Measurements from ENCODE around the gene LIN37. TPM values are rescaled to one million over a fixed set of nuclear protein-coding genes. Genes with fewer than 3 reads are reported as not detected.
"Not testable (repeated sequence)": the region's sequence is repeated elsewhere in the genome, so short reads cannot be mapped to it uniquely, and the experiment has no call there.

Gene LIN37
- total RNA-seq, 2 experiments from 2014 or later, result 18.3 to 22.4 TPM

- Mint-ChIP-seq H3K9me3 (no peaks in the 10 kb centered on the region), H3K27me3 (peaks cover 5% of the 10 kb centered on the region), H3K36me3 (no peaks in the 10 kb centered on the region), H3K27ac (no peak overlapping the region), H3K4me1 (no peaks in the 10 kb centered on the region), H3K4me3 (no peak overlapping the region)
- POLR2A ChIA-PET, result no interaction called here
- DNase-seq (no peak), ATAC-seq (ENCODE audit: low read depth) (peak; percentile 11)
These were observed 41.9 kb downstream of the LIN37 start for GRCh38 chr19:35789978-35790944.

DNA sequence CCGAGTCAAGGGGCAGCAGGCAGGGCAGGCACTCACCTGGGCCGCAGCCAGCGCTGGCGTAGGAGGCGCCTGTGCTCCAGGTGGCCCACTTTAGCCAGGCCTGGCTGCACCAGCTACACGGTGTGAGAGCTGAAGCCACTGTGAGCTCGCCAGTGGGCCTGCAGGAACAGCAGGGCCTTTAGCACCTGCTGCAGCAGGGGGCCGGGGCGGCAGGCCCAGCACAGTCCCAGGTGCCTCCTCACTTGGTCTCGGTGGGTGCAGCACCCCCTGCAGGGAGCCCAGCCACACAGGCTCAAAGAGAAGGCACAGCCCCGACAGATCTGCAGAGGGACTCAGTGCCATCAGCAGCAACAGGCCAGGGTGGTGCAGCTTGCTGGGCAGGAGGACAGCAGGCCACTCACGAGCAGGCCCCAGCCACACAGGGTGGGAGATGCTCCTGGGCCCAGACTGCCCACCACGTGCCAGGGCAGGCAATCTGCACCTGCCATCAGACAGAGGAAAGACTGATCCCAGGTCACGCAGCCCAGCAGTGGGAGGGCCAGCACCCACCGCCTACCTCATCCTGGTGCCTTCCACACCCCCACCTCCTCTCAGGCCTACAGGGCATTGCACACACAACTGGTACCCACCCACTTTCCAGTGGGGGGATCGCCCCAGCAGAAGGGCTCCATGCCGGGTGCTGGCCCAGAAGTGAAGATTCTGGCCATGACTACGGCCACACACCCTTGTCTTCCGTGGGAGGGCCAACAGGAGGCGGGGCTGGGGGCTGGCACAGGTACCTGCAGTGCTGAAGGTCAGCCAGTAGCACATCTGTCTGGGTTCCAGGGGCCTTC is 42.8 kb downstream of the LIN37 start:
- Mint-ChIP-seq H3K9me3 (no peaks in the 10 kb centered on the region), H3K27me3 (peaks cover 10% of the 10 kb centered on the region), H3K4me1 (no peaks in the 10 kb centered on the region), H3K36me3 (no peaks in the 10 kb centered on the region), H3K27ac (no peak overlapping the region), H3K4me3 (no peak overlapping the region)
- DNase-seq (no peak), ATAC-seq (ENCODE audit: low read depth) (peak; percentile 40)
- POLR2A ChIA-PET, result no interaction called here

DNA sequence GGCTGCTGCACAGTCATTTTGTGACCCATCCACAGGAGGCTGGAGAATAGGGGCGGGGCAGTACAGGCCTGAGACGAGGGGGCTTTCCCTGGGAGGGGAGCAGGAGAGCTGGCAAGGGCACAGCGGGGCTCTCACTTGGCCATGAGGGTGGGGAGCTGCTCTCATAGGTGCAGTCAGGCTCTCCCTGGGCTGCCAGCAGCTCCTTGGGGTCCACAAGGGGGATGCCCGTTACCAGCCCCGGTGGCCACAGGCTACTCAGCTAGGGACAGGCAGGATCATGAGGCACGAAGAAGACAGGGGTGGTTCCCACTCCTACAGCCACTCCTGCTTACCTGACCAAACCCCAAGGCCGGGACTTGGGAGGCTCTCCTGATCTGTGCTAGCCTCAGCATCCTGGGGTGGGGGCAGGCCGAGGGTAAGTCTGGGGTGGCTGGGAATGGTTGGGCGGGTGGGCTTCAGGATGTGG is 43.5 kb downstream of the LIN37 start:
- DNase-seq (no peak), ATAC-seq (ENCODE audit: low read depth) (no peak)
- no peak overlapping the region for H3K27ac Mint-ChIP-seq
- H3K4me1 Mint-ChIP-seq, result peaks cover under 1% of the 10 kb centered on the region
- POLR2A ChIA-PET, result no interaction called here
- H3K27me3 Mint-ChIP-seq, result peaks cover 16% of the 10 kb centered on the region
- H3K4me3 Mint-ChIP-seq, result no peak overlapping the region
- H3K9me3 Mint-ChIP-seq, result no peaks in the 10 kb centered on the region
- H3K36me3 Mint-ChIP-seq, result no peaks in the 10 kb centered on the region

DNA sequence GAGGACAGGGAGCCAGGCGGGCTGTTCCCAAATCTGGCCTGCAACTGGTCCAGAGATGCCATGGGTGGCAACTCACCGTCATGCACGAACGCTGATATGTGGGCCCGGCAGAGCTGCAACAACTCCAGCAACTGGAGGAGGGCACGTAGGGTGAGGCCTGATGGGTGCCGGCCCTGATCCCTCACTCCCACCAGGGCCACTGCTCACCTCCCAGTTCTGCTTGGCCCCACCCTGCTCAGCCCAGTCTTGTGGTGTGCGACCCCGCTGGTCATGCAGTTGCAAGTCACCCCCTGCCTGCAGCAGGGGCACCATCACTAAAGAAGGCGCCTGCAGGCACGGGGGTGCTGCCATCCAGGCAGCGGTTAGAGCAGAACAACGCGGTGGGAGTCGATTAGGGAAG is 43.9 kb downstream of the LIN37 start:
- ATAC-seq (ENCODE audit: low read depth) (no peak), DNase-seq (no peak)
- Mint-ChIP-seq H3K4me1 (peaks cover 5% of the 10 kb centered on the region), H3K9me3 (no peaks in the 10 kb centered on the region), H3K27ac (no peak overlapping the region), H3K27me3 (peaks cover 21% of the 10 kb centered on the region), H3K4me3 (no peak overlapping the region), H3K36me3 (no peaks in the 10 kb centered on the region)
- POLR2A ChIA-PET, result no interaction called here

GRCh38 chr19:35792888-35793287 is 44.5 kb downstream of the LIN37 start:
- ATAC-seq (ENCODE audit: low read depth) (no peak), DNase-seq (no peak)
- Mint-ChIP-seq H3K36me3 (no peaks in the 10 kb centered on the region), H3K27me3 (peaks cover 26% of the 10 kb centered on the region), H3K4me3 (no peak overlapping the region), H3K9me3 (no peaks in the 10 kb centered on the region), H3K4me1 (peaks cover 6% of the 10 kb centered on the region), H3K27ac (no peak overlapping the region)
- POLR2A ChIA-PET, result no interaction called here

GRCh38 chr19:35793381-35794165 is 45.2 kb downstream of the LIN37 start:
- Mint-ChIP-seq H3K27ac (no peak overlapping the region), H3K4me1 (peaks cover 6% of the 10 kb centered on the region), H3K4me3 (no peak overlapping the region), H3K27me3 (peaks cover 33% of the 10 kb centered on the region), H3K36me3 (no peaks in the 10 kb centered on the region), H3K9me3 (no peaks in the 10 kb centered on the region)
- ATAC-seq (ENCODE audit: low read depth) (no peak), DNase-seq (no peak)
- POLR2A ChIA-PET, result no interaction called here

DNA sequence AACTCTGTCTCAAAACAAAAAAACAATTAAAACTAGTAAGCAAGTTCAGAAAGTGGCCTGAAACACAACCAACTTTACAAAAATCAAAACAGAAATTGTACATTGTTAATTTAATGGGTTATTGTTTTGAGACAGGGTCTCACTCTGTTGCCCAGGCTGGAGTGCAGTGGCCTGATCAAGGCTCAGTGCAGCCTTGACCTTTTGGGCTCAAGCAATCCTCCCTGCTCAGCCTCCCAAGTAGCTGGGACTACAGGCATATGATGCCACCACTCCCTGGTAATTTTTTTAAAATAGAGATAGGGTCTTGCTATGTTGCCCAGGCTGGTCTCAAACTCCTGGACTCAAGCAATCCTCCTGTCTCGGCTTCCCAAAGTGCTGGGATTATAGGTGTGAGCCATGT is 47.2 kb downstream of the LIN37 start:
- peaks cover 40% of the 10 kb centered on the region for H3K27me3 Mint-ChIP-seq
- H3K27ac Mint-ChIP-seq; H3K36me3 Mint-ChIP-seq; POLR2A ChIA-PET; DNase-seq; H3K9me3 Mint-ChIP-seq; ATAC-seq (ENCODE audit: low read depth); H3K4me3 Mint-ChIP-seq; H3K4me1 Mint-ChIP-seq: not testable (repeated sequence)

GRCh38 chr19:35796645-35797542 is 48.5 kb downstream of the LIN37 start:
- no peak overlapping the region for H3K4me3 Mint-ChIP-seq
- POLR2A ChIA-PET, result no interaction called here
- no peak for ATAC-seq (ENCODE audit: low read depth)
- H3K36me3 Mint-ChIP-seq, result no peaks in the 10 kb centered on the region
- peaks cover 40% of the 10 kb centered on the region for H3K27me3 Mint-ChIP-seq
- H3K27ac Mint-ChIP-seq, result no peak overlapping the region
- DNase-seq, result no peak
- peaks cover 6% of the 10 kb centered on the region for H3K4me1 Mint-ChIP-seq
- no peaks in the 10 kb centered on the region for H3K9me3 Mint-ChIP-seq

GRCh38 chr19:35797663-35798062 is 49.3 kb downstream of the LIN37 start:
- Mint-ChIP-seq H3K27ac (no peak overlapping the region), H3K9me3 (no peaks in the 10 kb centered on the region), H3K4me1 (peaks cover 6% of the 10 kb centered on the region), H3K27me3 (peaks cover 40% of the 10 kb centered on the region), H3K36me3 (no peaks in the 10 kb centered on the region), H3K4me3 (no peak overlapping the region)
- POLR2A ChIA-PET, result interaction anchor here (0.5 kb wide), 1 partner anchor 92 kb away, joined by 3 read pairs; no protein-coding TSS in a partner anchor
- DNase-seq (no peak), ATAC-seq (ENCODE audit: low read depth) (peak; percentile 36)

- DNase-seq, result no peak
- no peak for ATAC-seq (ENCODE audit: low read depth)
- peaks cover 14% of the 10 kb centered on the region for H3K4me1 Mint-ChIP-seq
- no peaks in the 10 kb centered on the region for H3K36me3 Mint-ChIP-seq
- POLR2A ChIA-PET, result no interaction called here
- H3K4me3 Mint-ChIP-seq, result no peak overlapping the region
- no peaks in the 10 kb centered on the region for H3K9me3 Mint-ChIP-seq
- no peak overlapping the region for H3K27ac Mint-ChIP-seq
- H3K27me3 Mint-ChIP-seq, result peaks cover 24% of the 10 kb centered on the region
These were observed 53.5 kb downstream of the LIN37 start for GRCh38 chr19:35801828-35802227.

Data from activated naive CD8-positive, alpha-beta T cell treated with anti-CD3 and anti-CD28 coated beads, Interleukin-2, amount 10 ng/mL, durations not matched to agents 7 days and 5 days (primary cell).